Chondrocyte (in vitro differentiated cells): ENCODE results near the gene EPHB2. TPM values are rescaled to one million over a fixed set of nuclear protein-coding genes. Genes with fewer than 3 reads are reported as not detected.
"Not testable (repeated sequence)": the region's sequence is repeated elsewhere in the genome, so short reads cannot be mapped to it uniquely, and the experiment has no call there.

Experiments used
- DNase-seq: peaks from one replicate; pipeline ENCODE4 v3.0.0; 2021; ENCODE audit warnings: mixed read lengths, low spot score
- H3K27ac Mint-ChIP-seq: one replicate; pipeline ENCODE4 v1.8.0; 2021; ENCODE audit warnings: mild to moderate bottlenecking, moderate library complexity, mixed read lengths; ENCODE audit not compliant: unreplicated experiment
- H3K27me3 Mint-ChIP-seq: 2 replicates; pipeline ENCODE4 v1.8.0; 2021; ENCODE audit warnings: low read depth, mixed read lengths
- H3K36me3 Mint-ChIP-seq: 2 replicates; pipeline ENCODE4 v1.8.0; 2021; ENCODE audit warnings: low read depth, mixed read lengths
- H3K4me1 Mint-ChIP-seq: 2 replicates; pipeline ENCODE4 v1.8.0; 2021; ENCODE audit warnings: low read depth, mild to moderate bottlenecking, mixed read lengths
- H3K4me3 Mint-ChIP-seq: one replicate; pipeline ENCODE4 v1.8.0; 2021; ENCODE audit warnings: mild to moderate bottlenecking, moderate library complexity, mixed read lengths; ENCODE audit not compliant: unreplicated experiment
- H3K9me3 Mint-ChIP-seq: 2 replicates; pipeline ENCODE4 v1.8.0; 2021; ENCODE audit warnings: low read depth, mixed read lengths
- total RNA-seq: library from RNA; stranded (reverse); gene quantifications from 3 replicates; pipeline ENCODE4 v1.2.1, GENCODE V29; 2021
- TF ChIP-seq, protein P1 (sequence below): fragments of 200-600 bp; sonication (generic); IDR thresholded peaks from 2 replicates; pipeline ENCODE4 v1.5.0; 2021; ENCODE audit warnings: antibody characterized with exemption, mild to moderate bottlenecking, moderate library complexity

Gene EPHB2
- total RNA-seq, 1 donor from 2014 or later: 44.6 TPM

DNA sequence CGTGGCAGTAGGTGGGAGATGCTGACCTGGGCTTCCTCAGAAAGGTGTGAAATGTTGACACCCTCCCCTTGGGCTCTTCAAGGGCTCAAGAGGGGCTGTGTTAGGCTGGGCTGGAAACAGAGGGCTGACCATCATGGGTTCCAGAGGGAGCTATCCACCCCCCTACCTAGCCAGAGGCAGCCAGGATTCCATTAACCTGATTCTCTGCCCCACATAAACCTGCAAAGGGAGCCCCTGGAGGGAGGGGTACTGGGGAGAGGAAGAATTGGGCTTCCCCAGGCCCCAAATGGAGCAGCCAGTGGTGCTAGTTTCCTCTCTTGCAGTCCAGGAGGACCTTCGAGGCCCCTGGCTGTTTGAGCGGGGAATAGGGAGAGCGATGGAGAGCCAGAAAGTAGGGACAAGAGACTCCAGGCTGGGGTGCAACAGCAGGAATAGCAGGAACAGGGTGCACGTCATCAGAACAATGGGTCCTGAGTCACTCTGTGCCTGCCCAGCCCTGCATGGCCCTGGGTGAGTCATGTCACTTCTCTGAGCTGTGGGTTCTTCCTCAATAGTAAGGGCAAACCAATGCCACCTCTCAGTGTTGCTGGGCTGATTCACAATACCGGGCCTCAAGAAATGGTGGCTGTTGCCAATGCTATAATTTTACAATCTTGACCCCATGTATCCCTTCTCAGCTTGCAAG is 121.2 kb downstream of the EPHB2 start:
- no peaks in the 10 kb centered on the region for H3K9me3 Mint-ChIP-seq
- no peak overlapping the region for H3K4me3 Mint-ChIP-seq

DNA sequence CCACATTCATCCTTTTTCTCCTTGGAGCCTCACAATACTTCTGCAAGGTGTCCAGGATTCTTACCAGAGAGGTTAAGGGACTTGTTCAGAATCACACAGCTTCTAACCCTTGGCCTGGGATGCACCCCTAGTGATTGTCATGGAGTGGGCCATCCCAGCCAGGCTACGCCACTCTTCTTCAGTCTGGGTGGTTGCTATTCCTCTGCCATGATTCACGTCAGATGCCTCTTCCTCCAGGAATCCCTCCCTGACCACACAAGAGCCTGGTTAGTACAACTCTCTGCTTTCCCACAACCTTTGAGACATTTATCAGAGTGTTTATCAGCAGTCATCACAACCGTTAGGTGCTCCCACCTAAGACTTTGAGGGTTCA is 121.8 kb downstream of the EPHB2 start:
- Mint-ChIP-seq H3K36me3 (peaks cover 1% of the 10 kb centered on the region), H3K9me3 (no peaks in the 10 kb centered on the region), H3K4me3 (no peak overlapping the region), H3K27ac (no peak overlapping the region), H3K27me3 (no peaks in the 10 kb centered on the region), H3K4me1 (peaks cover 45% of the 10 kb centered on the region)
- DNase-seq: no peak
- TF ChIP-seq, protein P1, sequence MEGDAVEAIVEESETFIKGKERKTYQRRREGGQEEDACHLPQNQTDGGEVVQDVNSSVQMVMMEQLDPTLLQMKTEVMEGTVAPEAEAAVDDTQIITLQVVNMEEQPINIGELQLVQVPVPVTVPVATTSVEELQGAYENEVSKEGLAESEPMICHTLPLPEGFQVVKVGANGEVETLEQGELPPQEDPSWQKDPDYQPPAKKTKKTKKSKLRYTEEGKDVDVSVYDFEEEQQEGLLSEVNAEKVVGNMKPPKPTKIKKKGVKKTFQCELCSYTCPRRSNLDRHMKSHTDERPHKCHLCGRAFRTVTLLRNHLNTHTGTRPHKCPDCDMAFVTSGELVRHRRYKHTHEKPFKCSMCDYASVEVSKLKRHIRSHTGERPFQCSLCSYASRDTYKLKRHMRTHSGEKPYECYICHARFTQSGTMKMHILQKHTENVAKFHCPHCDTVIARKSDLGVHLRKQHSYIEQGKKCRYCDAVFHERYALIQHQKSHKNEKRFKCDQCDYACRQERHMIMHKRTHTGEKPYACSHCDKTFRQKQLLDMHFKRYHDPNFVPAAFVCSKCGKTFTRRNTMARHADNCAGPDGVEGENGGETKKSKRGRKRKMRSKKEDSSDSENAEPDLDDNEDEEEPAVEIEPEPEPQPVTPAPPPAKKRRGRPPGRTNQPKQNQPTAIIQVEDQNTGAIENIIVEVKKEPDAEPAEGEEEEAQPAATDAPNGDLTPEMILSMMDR: no peak

More for the DNA sequence above, 121.2 kb downstream of the EPHB2 start:
- H3K36me3 Mint-ChIP-seq: peaks cover 1% of the 10 kb centered on the region
- H3K27ac Mint-ChIP-seq: no peak overlapping the region
- DNase-seq: no peak
- H3K4me1 Mint-ChIP-seq: peaks cover 50% of the 10 kb centered on the region
- TF ChIP-seq, protein P1: no peak
- H3K27me3 Mint-ChIP-seq: no peaks in the 10 kb centered on the region

DNA sequence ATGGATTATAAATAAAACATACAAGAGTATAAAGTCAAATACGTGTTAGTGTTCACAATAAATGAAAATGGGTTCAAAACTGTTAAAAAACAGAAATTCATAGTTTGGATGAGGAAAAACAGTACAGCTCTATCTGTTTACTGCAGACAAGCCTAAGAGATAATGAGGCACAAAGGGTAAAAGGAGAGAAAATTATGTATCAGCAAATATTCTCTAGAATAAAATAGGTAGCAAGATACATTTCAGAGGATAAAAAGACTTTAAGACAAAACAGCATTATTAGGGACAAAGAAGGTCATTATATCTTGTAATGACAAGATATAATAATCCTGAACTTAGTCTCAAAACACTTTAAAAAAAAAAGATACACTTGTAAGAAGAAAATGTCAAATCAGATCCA is 123.1 kb downstream of the EPHB2 start:
- H3K4me1 Mint-ChIP-seq: peaks cover 40% of the 10 kb centered on the region
- no peaks in the 10 kb centered on the region for H3K9me3 Mint-ChIP-seq
- no peak for DNase-seq
- H3K27me3 Mint-ChIP-seq: no peaks in the 10 kb centered on the region
- no peak overlapping the region for H3K4me3 Mint-ChIP-seq
- TF ChIP-seq, protein P1: no peak
- H3K27ac Mint-ChIP-seq: no peak overlapping the region
- H3K36me3 Mint-ChIP-seq: peaks cover 1% of the 10 kb centered on the region

DNA sequence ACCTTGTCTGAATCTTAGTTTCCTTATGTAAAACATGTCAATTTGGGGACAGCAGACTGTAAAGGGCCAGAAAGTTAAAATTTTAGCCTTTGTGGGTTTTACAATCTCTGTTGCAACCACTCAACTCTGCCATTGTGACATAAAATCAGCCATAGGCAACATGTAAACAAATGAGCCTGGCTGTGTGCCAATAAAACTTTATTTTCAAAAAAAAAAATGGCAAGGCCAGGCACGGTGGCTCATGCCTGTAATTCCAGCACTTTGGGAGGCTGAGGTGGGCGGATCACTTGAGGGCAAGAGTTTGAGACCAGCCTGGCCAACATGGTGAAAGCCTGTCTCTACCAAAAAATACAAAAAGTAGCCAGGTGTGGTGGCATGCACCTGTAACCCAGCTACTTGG is 123.8 kb downstream of the EPHB2 start:
- not testable (repeated sequence) for H3K27me3 Mint-ChIP-seq, H3K27ac Mint-ChIP-seq, H3K9me3 Mint-ChIP-seq, H3K4me3 Mint-ChIP-seq, H3K36me3 Mint-ChIP-seq, DNase-seq
- peaks cover 33% of the 10 kb centered on the region for H3K4me1 Mint-ChIP-seq

DNA sequence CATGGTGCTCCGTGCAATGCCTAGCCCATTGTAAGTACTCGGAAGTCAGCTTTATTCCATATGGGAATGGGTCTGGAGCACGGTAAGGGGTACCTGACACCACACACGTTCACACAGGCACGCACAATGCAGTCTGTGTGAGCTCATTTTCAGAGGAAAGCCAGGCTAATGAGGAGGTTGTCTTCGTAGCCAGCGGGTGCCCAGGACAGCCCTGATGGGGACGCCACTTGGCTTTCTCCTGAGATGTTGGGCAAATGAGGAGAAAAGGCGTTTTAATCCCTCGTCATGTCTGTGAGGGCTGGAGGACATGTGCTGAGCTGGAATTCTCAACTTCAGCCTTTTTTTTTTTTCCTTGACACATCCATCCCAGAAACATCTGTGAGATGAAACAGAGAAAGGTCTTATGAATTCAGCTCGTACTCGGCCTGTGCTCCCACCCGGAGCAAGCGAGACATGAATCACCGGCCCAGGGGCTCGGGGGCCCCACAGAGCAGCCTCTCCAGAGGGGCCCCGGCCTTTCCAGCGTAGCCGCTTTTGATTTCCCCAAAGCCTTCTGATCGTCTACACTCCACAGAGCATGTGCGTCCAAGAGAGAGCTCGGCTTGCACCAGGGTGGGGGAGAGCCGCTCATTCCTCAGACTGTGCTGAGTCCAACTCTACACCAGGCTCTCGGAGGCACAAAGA is 125.1 kb downstream of the EPHB2 start:
- TF ChIP-seq, protein P1: no peak
- Mint-ChIP-seq H3K4me3 (no peak overlapping the region), H3K4me1 (peaks cover 22% of the 10 kb centered on the region), H3K9me3 (no peaks in the 10 kb centered on the region), H3K27me3 (no peaks in the 10 kb centered on the region), H3K27ac (no peak overlapping the region), H3K36me3 (peaks cover 1% of the 10 kb centered on the region)
- no peak for DNase-seq

DNA sequence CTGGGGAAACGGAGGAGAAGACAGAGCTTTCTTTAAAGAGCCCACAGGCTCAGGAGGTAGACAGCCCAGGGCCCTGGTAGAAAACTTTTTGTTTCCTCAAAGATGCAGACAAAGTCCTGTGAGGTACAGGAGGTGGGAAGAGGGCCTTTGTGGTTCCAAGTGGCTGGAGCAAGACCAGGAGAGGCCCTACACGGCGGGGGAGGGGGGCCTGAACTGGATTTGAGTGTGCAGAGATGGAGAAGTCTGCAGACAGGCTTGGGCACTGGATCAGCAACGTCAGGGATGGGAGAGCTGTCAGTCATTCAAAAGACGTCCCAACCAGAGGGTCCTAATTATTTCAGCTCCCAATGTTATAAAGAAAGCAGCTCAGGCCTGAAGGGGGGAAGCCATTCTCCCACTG is 126.2 kb downstream of the EPHB2 start:
- peaks cover 1% of the 10 kb centered on the region for H3K36me3 Mint-ChIP-seq
- TF ChIP-seq, protein P1: no peak
- no peaks in the 10 kb centered on the region for H3K9me3 Mint-ChIP-seq
- no peak overlapping the region for H3K27ac Mint-ChIP-seq
- no peak overlapping the region for H3K4me3 Mint-ChIP-seq
- peaks cover 25% of the 10 kb centered on the region for H3K4me1 Mint-ChIP-seq
- no peak for DNase-seq
- no peaks in the 10 kb centered on the region for H3K27me3 Mint-ChIP-seq
